GM12878 (cell line): ENCODE data around the gene BAIAP2L1. TPM values are rescaled to one million over a fixed set of nuclear protein-coding genes. Genes with fewer than 3 reads are reported as not detected.

Experiments
- BHLHE40 ChIP-seq, 2 experiments: fragments of 450-650 bp in 1 of 2; IDR thresholded peaks; 2 replicates each; pipeline ENCODE4 v1.6.1; 2011 to 2017; ENCODE audit warnings: low read depth in 2 of 2, borderline replicate concordance in 1 of 2, improper control_type of control experiment in 1 of 2, low read length in 1 of 2, mild to moderate bottlenecking in 1 of 2
- CHD4 ChIP-seq: fragments of 200-600 bp; sonication (generic); IDR thresholded peaks from 2 replicates; pipeline ENCODE4 v1.6.1; 2016; ENCODE audit warnings: mild to moderate bottlenecking
- E2F8 ChIP-seq: fragments of 450-650 bp; IDR thresholded peaks from 2 replicates; pipeline ENCODE4 v1.6.1; 2018; ENCODE audit warnings: mild to moderate bottlenecking, low read depth, moderate library complexity; ENCODE audit not compliant: partially characterized antibody
- EGR1 ChIP-seq, 2 experiments: IDR thresholded peaks; 1 replicate in 1 of 2; 2 replicates in 1 of 2; pipeline ENCODE4 v1.6.1; 2011 to 2012; ENCODE audit warnings: low read depth in 2 of 2, low read length in 2 of 2, borderline replicate concordance in 1 of 2, mild to moderate bottlenecking in 1 of 2, moderate library complexity in 1 of 2
- HSF1 ChIP-seq: fragments of 150-350 bp; IDR thresholded peaks from 2 replicates; pipeline ENCODE4 v1.6.1; 2014; ENCODE audit warnings: mild to moderate bottlenecking, low read depth, low read length
- IRF5 ChIP-seq: fragments of 450-650 bp; IDR thresholded peaks from 2 replicates; pipeline ENCODE4 v1.6.1; 2017; ENCODE audit warnings: borderline replicate concordance
- LARP7 ChIP-seq: fragments of 450-650 bp; IDR thresholded peaks from 2 replicates; pipeline ENCODE4 v1.6.1; 2017; ENCODE audit warnings: mild to moderate bottlenecking
- NBN ChIP-seq: fragments of 450-650 bp; IDR thresholded peaks from 2 replicates; pipeline ENCODE4 v1.6.1; 2016
- SP1 ChIP-seq: IDR thresholded peaks from one replicate; pipeline ENCODE4 v1.6.1; 2011; ENCODE audit warnings: low read depth, low read length
- SRF ChIP-seq, 2 experiments: IDR thresholded peaks; 2 replicates each; pipeline ENCODE4 v1.6.1; 2011; ENCODE audit warnings: low read depth in 2 of 2, low read length in 2 of 2, mild to moderate bottlenecking in 1 of 2, moderate library complexity in 1 of 2
- SUPT20H ChIP-seq: IDR thresholded peaks from 2 replicates; pipeline ENCODE4 v1.6.1; 2011; ENCODE audit warnings: low read depth, mild to moderate bottlenecking, low read length, moderate library complexity, borderline replicate concordance; ENCODE audit not compliant: control insufficient read depth
- TBL1XR1 ChIP-seq: IDR thresholded peaks from 2 replicates; pipeline ENCODE4 v1.6.1; 2012; ENCODE audit warnings: low read depth, low read length, improper control_type of control experiment
- USF2 ChIP-seq: IDR thresholded peaks from 2 replicates; pipeline ENCODE4 v1.6.1; 2011; ENCODE audit warnings: low read depth, low read length, improper control_type of control experiment, borderline replicate concordance
- ZBTB11 ChIP-seq: fragments of 450-650 bp; formaldehyde crosslinking; IDR thresholded peaks from 2 replicates; pipeline ENCODE4 v1.5.0; 2022; ENCODE audit warnings: mild to moderate bottlenecking, missing genetic modification characterization
- ZBTB4 ChIP-seq: fragments of 450-650 bp; formaldehyde crosslinking; IDR thresholded peaks from 2 replicates; pipeline ENCODE4 v1.4.0; 2022; ENCODE audit warnings: mild to moderate bottlenecking, moderate library complexity
- ZNF24 ChIP-seq: fragments of 450-650 bp; IDR thresholded peaks from 2 replicates; pipeline ENCODE4 v1.6.1; 2017; ENCODE audit warnings: antibody characterized with exemption, mild to moderate bottlenecking
- polyA plus RNA-seq, 11 experiments: library from polyadenylated mRNA; depleted of rRNA in 4 of 11; unstranded in 6 of 11; stranded (reverse) in 5 of 11; fragments of >200 nt; fragmentation: Nextera tagmentation in 4 of 11; fragmentation: Illumina TruSeq in 1 of 11; extraction: Ambion mirVana in 4 of 11; extraction: Trizol in 1 of 11; gene quantifications; 1 replicate in 1 of 11; 2 replicates in 10 of 11; pipeline versions ENCODE4 v1.2.1 to v1.2.3, GENCODE V29; 2011 to 2016; ENCODE audit warnings: inconsistent platforms in 2 of 11, missing spikeins in 2 of 11, low read depth in 1 of 11
- total RNA-seq, 4 experiments: library from RNA; depleted of rRNA in 3 of 4; stranded (reverse); fragments of >200 nt in 3 of 4; fragmentation: Illumina TruSeq in 1 of 4; extraction: Trizol in 1 of 4; gene quantifications; 2 replicates each; pipeline versions ENCODE4 v1.2.1 to v1.2.3, GENCODE V29; 2013 to 2021

The BAIAP2L1 gene
- total and polyA plus RNA-seq, 10 of the 15 experiments (the other 5 are each of a cell fraction or from before 2014, with no cell fraction given) = 8.9 to 60.2 (median 35.7) TPM

GRCh38 chr7:98314469-98314868 is 86.4 kb downstream of the BAIAP2L1 start (continued):
- TF ChIP-seq HSF1 (no peak), IRF5 (no peak), LARP7 (no peak), USF2 (no peak), CHD4 (no peak), ZNF24 (no peak), ZBTB11 (no peak), NBN (no peak), TBL1XR1 (no peak), EGR1 (IDR thresholded peaks at IDR 0.05; ENCODE audit: borderline replicate concordance in 1 of 2, low read depth in 2 of 2, low read length in 2 of 2) (no peak), SUPT20H (no peak), SP1 (no peak), ZBTB4 (no peak), E2F8 (no peak), SRF (IDR thresholded peaks at IDR 0.05; ENCODE audit: low read depth in 2 of 2, low read length in 2 of 2) (no peak), BHLHE40 (IDR thresholded peaks at IDR 0.05; ENCODE audit: borderline replicate concordance in 1 of 2, low read depth in 2 of 2, low read length in 1 of 2) (peak in 1 of 2 experiments; percentile 43; a peak in 1 of 4 replicates)
